Measurements from ENCODE around the gene DDX51.
"Not testable (repeated sequence)": the region's sequence is repeated elsewhere in the genome, so short reads cannot be mapped to it uniquely, and the experiment has no call there.

Gene DDX51

DNA sequence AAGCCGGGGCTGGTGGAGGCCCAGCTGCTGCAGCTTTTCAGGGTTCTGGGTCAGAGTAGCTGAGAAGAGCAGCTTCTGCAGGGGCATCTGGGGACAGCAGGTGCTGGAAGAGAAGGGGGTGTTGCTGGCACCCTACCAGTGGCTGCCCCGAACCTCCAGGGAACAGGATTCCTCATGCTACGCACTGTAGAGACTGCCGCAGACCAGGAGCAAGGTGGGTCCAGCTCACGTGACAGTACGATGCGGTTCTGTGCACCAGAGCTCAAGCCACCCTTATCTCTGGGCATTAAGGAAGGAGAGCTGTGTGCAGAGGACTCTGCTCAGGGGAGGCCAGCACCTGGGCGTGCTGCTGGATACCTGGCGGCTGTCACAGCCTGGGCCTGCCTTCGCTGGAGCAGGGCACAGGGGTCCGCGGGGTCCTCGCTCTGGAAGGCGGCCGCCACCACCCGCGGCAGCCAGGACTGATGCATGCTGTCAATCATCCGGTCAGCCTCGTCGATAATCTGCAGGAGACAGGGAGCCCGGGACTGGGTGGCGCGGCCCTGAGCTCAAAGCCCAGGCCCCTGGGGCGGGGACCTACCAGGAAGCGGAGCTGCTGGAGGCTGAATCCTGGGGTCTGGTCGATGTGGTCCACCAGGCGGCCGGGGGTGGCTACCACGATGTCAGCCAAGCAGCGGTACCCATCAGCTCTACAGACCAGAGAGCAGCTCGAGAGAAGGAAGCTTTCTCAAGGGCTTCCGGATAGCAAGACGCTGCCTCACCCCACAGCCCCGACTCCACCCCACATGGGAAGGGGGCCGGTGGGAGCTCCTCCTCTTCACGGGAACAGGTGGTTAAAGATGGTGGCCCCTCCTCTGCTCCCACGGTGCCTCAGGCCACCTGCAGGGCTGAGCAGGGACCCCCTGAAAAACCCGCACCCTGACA lies 2.9 kb downstream of the DDX51 start:
- no peak for DNase-seq (ENCODE audit: low read depth, low spot score)

DNA sequence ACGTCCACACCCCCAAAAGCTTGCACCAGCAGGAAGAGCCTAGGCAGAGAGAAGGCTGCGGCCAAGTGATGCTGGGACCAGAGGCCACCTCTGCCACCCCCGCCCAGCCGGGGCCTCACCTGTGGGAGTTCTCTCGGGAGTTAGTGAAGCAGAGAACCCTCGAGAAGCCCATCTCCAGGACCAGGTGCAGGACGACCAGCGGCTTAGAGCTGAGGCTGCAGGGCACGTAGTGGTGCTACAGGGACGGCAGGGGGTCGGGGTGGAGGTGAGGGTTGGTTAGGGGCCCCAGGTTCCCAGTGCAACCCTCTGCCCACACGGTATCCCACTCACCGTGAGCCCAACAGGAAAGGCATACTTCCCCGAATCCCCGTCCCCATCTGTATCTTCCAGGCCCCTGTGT lies 3.6 kb downstream of the DDX51 start:
- DNase-seq (ENCODE audit: low read depth, low spot score), result no peak

DNA sequence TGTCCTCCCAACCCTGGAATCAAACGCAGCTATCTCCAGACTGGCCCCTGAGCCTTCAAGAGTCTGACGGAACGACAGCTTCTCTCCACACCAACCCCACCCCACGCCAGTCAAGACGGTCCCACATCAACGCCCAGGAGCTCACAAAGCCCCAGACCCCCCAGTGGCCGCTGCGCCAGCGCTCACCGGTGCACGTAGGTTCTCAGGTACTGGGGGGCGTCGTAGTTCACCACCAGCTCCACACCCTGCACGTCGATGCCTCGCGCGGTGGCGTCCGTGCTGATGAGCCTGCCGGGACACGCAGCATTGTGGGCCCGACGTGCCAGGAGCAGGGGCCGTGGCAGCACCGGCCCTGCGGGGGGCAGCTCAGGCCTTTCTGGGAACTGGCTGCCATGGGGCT lies 4.2 kb downstream of the DDX51 start:
- no peak for DNase-seq (ENCODE audit: low read depth, low spot score)

DNA sequence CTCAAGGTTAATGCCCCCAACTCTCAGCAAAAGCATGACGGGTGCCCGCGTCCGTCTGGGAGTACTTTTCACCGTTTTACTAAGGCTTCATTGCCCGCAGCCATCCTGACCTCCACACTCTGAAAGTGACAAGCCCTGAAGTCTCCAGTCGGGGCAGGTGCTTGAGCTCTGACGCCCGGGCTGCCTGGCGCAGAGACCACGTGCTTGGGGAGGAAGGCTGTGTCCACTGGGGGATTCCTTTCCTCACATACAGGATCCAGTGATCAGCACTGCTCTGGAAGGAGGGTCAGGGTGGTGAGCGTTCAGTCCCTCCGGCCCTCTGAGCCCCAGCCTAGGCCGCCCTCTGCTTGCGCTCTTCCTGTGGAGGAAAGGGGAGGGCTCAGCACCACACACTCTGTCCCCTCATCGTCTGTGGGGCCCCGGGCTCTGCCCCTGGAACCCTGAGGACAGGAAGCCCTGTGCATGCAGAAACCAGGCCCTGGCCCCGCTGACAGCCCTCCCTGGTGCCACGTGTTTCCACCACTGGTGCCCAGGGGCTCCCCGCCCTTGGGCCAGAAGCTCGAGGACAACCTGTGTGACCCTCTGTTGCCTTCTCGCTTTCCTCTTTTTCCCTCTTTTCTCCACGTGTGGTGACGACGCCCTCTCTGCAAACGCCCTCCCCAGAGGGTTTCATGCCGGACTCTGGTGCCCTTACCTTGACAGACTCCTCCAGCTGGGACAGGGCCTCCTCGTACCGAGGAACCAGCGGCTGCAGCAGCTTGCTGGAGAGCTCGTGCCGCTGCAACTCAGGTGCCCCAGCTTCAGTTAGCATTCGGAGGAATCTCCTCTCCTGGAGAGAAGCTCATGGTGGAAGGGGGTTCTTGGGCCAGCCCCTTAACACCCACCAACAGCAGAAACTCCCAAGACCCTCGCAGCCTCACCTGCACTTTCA lies 4.9 kb downstream of the DDX51 start:
- DNase-seq (ENCODE audit: low read depth, low spot score), result no peak

DNA sequence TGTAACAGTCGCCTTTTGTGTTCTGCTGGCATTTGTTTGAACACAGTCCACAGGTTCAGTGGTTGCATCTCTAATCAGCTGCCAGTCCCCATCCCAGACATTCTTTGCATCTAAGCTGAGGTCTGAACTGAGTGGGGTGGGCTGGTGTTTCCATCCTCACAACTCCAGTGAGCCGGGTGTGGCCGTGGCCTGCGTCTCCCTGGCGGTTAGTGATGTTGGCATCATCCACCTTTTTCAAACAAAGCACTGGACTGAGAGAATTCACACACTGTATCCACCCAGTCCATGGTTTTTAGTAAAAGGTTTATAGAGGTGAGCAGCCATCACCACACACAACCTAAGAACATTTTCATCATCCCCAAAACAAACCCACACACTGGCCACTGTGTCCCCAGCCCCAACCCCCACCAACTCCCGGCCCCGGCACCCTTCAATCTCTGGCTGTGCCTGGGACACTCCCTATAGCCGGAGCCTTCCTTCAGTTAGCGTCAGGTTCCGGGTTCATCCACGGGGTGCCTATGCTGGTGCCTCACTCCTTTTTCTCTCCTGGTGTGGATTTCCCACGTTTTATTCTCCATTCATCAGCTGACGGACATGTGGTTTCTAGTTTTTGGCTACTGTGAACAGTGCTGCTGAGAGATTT lies 6.5 kb downstream of the DDX51 start:
- DNase-seq (ENCODE audit: low read depth, low spot score), result no peak

DNA sequence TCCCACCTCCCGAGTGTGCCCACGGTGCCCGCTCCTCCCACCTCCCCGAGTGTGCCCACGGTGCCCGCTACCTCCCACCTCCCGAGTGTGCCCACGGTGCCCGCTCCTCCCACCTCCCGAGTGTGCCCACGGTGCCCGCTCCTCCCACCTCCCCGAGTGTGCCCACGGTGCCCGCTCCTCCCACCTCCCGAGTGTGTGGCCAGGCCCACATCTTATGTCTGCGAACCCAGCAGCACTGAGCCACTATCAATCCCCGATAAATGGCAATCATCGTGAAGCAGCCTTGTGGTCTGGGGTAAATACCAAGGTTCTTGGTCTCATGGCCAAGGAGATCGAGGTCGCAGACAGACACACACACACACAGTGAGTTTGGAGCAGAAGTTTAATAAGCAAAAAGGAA lies 7.9 kb downstream of the DDX51 start:
- DNase-seq (ENCODE audit: low read depth, low spot score), result not testable (repeated sequence)

DNA sequence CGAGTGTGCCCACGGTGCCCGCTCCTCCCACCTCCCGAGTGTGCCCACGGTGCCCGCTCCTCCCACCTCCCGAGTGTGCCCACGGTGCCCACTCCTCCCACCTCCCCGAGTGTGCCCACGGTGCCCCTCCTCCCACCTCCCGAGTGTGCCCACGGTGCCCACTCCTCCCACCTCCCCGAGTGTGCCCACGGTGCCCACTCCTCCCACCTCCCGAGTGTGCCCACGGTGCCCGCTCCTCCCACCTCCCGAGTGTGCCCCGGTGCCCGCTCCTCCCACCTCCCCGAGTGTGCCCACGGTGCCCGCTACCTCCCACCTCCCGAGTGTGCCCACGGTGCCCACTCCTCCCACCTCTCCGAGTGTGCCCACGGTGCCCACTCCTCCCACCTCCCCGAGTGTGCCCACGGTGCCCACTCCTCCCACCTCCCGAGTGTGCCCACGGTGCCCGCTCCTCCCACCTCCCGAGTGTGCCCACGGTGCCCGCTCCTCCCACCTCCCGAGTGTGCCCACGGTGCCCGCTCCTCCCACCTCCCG lies 9.4 kb downstream of the DDX51 start:
- DNase-seq (ENCODE audit: low read depth, low spot score), result not testable (repeated sequence)

DNA sequence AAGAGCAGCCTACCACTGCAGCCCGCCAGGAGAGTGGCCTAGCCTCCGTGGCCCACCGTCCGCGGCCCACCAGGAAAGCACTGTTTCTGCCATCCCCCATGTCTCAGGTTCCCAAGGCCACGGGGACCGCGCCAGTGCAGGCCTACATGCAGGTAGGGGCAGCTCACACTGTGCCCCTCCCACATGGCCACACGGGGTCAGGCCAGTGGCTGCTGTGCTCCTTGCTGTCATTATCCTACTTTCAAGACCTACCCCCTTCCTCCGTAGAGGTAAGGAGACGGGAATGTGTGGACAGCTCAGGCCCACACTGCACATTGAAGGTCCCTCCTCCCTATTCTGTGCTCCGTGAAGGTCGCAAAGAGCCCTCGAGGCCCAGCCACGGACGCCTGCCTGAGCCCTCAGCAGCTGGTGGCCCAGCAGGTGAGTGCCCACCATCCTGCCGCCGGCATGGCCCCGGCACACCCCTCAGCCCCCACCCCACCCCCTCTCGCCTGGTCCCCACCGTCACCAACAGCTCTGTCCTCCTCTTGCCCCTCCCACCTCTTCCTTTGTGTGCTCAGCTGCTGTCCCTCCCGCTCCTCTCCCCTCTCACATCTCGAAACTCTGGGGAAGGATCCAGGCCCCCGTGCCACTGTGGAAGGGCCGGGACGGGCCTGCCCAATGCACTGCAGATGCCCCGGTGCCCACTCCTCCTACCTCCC lies 10.0 kb downstream of the DDX51 start:
- DNase-seq (ENCODE audit: low read depth, low spot score), result no peak

DNA sequence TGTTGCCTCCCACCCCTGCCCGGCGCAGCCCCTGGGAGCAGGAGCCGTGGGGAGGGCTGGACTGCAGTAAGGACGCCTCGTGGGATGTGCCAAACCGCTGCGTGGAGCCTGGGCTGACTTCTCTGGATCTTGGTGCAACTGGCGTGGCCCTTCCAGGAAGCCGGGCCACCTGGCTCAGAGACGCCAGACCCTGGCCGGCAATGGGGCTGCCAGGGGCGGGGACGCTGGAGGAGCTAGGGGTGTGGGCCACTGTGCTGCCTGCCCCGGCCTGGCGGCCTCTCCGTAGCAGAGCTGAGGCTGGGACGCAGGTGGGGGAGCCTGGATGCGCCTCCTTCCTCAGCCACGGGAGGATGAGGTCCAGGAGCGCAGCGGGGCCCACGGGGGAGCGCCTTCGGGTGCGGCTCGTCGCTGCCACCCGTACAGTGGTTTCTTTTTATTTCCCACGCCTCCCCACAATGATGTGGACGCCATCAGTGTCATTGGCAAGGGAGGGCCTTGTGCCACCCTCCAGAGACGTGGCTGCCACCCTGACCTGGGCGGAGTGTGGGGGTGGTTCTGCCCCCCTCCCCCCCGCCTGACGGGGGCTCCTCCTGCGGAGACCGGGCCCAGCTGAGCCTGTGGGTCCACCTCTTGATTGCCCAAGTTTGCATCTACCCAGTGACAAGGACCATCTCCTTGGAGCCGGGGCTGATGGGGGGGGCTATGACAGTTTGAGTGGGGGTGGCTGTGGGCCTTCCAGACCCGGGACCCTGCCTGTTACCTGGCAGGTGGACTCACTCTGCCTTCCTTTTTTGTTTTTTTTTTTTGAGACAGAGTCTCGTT lies 11.3 kb downstream of the DDX51 start:
- no peak for DNase-seq (ENCODE audit: low read depth, low spot score)

DNA sequence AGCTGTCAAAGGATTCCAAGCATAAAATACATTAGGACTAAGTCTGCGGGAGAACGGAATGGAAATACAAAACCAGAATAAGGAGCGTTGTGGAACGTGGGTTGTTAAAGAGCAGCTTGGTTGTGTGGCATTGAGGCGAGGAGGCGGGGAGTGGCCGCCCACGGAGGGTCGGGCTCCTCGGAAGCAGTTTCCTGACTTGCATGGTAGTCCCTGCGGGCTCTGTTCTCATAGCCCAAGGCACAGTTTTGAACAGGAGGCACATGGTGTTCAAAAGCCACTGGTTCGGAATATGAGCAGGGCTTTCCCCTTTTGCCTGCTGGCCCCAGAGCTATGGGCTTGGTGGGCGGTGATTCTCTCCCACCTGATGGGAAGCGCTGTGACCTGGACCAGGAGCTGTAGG lies 12.2 kb downstream of the DDX51 start:
- DNase-seq (ENCODE audit: low read depth, low spot score), result no peak

DNA sequence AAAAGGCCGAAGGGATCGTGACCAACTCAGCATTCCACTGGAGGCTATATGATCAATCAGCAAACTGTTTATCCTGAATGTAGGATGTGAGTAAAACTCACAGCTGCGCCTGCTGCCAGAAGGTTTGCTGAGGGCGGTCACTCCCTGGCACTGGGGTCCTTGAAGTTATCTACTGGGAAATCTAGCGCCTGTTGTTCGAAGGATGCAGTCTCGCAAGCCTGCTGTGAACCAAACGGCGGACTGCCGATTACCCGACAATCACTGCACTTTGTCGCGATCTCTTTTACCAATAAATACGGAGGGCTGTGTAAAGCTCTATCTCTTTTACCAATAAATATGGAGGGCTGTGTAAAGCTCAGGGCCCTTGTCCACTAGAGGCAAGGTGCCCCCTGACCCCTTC lies 12.9 kb downstream of the DDX51 start:
- DNase-seq (ENCODE audit: low read depth, low spot score), result no peak

DNA sequence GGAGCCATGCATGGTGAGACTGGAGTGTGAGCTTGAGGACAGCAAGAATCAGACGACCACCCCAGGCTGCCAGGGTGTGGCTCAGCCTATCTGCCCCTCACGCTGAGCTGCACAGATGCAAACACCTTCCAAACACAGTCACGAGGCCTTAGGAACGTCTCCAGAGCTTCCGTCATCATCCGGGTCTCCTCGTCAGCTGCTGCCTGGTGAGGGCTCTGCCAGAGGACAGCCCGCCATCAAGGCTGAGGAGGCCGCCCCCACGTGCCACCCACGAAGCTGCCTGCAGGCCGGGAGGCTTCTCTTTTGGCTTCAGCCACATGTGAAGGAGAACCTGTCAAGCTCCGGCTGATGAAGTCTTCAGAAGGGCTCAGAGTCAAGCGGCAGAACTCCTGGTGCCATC lies 13.4 kb downstream of the DDX51 start:
- DNase-seq (ENCODE audit: low read depth, low spot score), result no peak

DNA sequence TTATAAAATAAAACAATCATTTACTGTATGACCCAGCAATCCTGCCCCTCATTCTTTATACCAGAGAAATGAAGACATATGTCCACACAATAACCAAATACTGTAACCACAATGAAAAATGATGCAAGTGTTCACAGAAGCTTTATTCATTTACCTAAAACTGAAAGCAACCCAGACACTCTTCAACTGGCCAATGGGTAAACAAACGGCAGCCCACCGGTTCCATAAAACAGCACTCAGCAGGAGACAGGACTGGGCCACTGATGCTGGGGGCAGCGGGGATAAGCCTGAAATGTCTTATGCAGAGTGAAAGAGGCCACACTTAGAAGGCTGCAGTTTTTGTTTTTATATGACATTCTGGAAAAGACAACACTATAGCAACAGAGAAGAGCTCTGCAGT lies 15.1 kb downstream of the DDX51 start:
- DNase-seq (ENCODE audit: low read depth, low spot score), result no peak

DNA sequence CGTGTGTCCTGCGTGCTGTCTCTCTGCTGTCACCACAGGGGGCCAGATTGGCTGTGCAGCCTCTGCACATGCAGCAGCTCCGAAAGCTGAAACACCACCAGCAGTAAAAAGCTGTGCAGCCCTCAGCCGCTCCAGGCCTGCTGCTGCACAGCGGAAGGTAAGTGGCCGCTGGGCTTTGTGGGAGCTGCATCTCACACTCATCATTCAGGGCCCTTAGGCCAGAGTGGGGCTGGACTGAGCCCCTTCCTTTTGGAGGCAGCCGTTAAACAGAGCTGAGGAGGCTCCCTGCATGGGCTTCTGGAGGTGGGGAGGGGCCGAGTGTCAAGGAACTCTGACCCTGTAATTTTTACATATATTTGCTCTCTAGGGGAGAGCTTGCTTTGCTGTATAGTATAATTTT lies 17.1 kb downstream of the DDX51 start:
- no peak for DNase-seq (ENCODE audit: low read depth, low spot score)

DNA sequence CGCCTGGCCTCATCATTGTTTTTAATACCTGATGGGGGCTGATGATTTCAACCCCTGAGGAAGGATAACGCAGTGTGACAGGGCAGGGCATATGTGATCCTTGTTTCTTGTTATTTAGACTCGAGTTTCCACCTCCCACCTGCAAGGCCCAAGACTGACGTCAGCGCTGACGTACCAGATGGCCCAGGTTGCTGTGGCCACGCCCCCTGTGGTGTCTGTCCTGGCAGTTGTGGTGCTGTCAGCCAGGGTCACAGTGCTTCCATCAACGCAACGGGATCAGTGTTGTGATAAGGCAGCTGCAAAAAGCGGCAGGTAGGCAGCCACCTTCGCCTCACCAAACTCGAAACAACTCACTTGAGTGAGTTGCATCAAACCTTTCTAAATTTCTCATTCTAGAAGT lies 18.4 kb downstream of the DDX51 start:
- no peak for DNase-seq (ENCODE audit: low read depth, low spot score)

DNA sequence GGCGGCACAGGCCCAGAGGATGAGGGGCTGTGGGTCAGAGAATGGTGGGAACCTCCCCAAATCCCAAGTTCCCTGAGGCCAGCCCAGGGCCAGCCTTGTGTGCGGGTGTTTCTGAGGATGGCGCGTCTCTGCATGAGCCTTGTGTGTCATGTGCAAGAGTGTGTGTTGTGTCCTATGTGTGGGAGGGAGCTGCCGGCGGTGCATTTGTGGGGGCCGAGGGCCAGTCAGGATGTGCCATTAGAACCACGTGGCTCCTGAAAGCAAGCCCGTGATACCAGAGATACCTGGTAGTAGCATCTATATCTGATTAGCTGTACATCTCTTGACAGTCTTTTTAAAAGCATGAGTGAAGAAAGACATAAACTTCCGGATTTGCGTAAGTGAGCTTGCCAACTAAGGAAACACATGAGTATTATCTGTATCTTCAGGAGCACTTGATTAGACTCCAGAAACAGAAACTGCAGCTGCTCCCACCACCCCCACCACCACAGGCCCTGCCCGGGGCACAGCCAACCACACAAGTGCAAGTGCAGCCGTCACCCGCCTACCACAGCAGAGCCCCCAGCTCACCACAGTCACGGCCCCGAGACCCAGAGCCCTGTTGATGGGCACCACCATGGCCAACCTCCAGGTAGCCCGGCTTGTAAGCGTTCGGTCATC lies 19.2 kb downstream of the DDX51 start:
- no peak for DNase-seq (ENCODE audit: low read depth, low spot score)

DNA sequence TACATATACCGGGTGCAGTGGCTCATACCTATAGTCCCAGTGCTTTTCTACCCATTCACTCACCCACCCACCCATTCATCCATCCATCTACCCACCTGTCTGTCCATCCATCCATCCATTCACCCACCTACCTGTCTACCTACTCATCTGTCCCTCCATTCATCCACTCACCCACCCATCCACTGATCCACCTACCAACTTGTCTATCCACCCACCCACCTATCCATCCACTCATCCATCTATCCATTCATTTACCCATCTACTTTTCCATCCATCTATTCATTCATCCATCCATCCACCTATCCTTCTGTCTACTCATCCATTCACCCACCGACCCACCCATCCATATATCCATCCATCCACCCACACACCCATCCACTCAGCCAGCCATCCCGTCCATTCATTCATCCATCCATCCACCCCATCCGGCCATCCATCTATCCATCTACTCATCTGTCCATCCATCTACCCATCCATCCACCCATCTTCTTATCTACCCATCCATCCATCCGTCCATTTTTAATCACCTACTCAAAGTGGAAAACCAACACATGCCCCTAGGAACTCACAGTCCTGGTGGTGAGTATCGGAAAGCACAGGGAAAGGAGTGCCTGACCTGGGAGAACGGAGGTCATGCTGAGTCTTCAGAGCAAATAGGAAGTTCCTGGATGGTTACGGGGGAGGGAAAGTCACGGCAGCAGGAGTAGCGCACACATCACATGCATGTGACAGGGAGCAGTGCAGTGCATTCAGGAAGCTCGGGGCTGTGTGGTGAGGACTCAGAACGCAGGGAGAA lies 20.0 kb downstream of the DDX51 start:
- no peak for DNase-seq (ENCODE audit: low read depth, low spot score)

DNA sequence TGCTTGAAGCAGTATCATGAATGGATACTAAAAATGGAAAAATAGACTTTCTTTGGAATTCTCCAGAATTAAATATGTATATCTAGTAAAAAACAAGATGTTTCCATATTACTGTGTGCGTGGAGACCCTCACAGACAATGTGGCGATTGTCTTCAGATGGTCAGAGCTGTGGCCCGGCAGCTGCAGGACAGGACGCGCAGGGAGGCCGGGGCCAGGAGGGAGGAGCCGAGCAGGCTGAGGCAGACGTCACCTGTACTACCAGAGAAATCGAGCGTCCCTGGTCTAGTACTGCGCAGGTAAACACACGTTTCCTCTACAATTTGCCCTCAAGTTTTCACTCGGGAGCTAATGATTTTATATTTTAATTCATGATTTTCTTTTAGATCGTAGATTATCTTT lies 22.8 kb downstream of the DDX51 start:
- no peak for DNase-seq (ENCODE audit: low read depth, low spot score)

DNA sequence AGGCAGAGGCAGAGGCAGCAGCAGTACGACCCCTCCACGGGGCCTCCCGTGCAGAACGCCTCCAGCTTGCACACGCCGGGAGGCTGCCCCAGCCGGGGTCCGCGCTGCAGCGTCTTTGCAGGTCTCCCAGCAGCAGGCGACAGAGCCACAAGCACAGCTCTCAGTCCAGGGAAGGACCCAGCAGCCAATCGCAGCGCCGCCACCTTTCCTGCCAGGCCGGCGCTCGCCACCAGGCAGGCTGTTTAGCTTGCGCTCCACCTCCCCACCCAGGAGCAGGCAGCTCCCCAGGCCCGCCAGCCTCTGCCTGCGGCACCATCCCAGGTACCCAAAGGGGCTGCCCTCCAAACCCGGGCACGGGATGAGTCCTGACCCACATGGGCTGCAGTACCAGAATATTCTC lies 25.2 kb downstream of the DDX51 start:
- DNase-seq (ENCODE audit: low read depth, low spot score), result no peak
